Kidney tubule cell (primary cell): ENCODE results near the gene IRF7.
"Not testable (repeated sequence)": the region's sequence is repeated elsewhere in the genome, so short reads cannot be mapped to it uniquely, and the experiment has no call there.

ENCODE experiments used
- DNase-seq: peaks from one replicate; pipeline ENCODE4 v3.0.0-alpha.2; 2018; ENCODE audit warnings: low spot score

The IRF7 gene

GRCh38 chr11:615504-616319, at the start of gene IRF7:
Gene IRF7 (minus strand): TSS chr11:615950. CDS start chr11:615364, 586 bp downstream.
- peak; percentile 93 for DNase-seq

DNA sequence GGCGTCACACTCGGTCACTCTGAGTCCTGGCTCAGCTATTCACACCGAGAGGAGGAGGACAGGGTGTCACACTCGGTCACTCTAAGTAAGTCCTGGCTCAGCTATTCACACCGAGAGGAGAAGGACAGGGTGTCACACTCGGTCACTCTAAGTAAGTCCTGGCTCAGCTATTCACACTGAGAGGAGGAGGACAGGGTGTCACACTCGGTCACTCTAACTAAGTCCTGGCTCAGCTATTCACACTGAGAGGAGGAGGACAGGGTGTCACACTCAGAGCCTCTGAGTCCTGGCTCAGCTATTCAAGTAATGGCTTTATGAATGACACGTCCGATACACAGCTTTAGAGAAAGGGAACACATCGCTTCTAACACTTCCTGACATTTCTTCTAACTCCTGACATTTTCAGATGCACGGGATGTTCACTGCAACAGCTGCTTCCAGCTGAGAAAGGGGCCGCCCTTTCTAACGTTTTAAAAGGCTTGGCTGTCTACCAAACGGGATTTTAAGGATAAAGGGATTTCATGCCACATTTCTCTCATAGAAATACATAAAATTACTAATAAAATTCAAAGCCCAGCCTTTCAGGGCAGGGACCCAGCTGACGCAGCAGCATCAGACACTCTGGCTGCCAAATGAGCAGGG, 49.4 kb upstream of the IRF7 start:
- DNase-seq, result no peak

GRCh38 chr11:662689-663274, 47.0 kb upstream of the IRF7 start:
- peak; percentile 62 for DNase-seq

GRCh38 chr11:660681-661444, 45.1 kb upstream of the IRF7 start:
- DNase-seq, result no peak

DNA sequence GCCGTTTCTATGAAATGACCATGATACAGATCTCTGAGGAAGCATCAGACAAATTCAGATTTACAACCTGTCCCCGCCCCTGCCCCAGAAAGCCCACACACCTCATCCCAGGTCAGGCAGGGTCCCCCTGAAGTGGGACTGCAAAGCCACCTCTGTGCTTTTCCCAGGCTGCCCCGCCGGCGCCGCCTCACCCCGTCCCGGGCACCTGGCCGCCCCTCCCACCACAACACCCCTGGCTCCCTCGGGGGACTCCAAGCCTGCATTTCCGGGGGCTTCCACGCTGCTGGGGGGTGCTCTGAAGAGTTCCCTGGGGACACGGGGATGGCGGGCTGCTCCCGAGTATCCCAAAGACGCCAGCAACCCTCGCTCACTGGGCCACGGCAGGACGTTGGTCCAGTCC, 44.5 kb upstream of the IRF7 start:
- DNase-seq, result no peak

- DNase-seq, result no peak
Measured at GRCh38 chr11:659532-660085, 43.9 kb upstream of the IRF7 start.

DNA sequence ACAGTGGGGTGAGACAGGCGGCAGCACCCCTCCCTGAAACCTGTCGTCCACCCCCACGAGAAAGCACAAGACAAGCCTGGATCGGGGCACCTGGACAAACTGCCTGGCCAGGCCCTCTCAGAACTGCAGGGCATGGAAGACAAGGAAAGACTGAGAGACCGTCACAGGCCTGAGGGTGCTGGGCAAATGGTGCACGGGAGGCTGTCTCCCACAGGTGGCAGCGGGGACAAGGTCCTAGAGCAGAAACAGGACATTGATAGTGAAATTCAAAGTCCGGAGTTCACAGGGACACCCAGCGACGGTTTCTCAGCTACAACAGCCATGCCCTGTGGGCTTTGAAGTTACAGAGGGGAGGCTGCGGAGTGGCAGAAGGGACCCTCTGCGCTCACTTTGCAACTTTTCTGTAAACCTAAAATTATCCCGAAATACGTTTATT, 42.0 kb upstream of the IRF7 start:
- DNase-seq, result no peak

DNA sequence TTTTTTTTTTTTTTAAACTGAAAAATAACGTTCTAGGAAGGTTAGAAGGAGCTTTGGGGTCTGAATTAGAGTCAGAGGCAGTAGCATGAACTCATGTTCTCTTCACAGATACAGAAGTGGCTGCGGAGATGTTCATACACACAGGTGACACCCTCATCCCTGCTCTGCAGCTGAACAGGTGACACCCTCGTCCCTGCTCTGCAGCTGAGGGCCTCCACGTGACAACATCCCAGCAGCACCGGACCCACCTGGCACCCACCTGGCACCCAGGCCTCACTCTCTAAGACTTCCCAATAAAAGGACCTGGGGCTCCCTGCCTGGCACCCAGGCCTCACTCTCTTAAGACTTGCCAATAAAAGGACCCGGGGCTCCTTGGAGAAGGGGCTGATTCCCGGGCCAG, 41.1 kb upstream of the IRF7 start:
- no peak for DNase-seq

GRCh38 chr11:656426-656825, 40.7 kb upstream of the IRF7 start:
- no peak for DNase-seq

DNA sequence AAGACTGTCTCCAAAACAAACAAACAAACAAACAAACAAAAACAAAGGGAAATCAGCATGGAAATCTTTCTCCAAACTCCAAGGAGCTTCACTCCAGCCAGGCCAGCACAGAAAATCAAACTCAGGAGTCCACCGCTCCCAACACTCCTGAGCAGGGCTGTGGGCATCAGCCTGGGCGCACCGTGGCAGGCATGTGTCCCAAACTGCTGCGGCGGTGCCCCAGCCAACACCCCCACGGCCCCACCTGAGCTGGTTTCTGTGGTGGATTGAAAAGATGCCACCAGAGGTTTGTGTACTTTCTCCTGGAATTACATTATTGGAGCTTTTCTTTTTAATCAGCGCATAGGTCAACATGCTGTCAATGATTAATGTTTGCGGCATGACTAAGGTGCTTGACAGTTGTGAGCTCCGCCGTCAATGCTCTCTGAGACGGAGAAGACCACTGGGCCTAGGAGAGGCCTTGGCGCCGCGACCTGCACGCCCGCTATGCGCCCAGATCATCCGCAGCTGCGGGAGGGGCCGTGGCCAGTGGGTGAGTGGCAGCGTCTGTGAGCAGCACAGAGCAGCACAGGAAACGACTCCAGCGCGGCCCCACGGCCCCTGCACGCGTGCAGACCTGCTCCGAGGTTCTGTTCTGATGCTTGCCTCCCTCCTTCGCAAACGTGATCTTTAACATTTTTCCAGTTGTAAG, 39.4 kb upstream of the IRF7 start:
- DNase-seq, result peak; percentile 89

GRCh38 chr11:654444-654843, 38.7 kb upstream of the IRF7 start:
- DNase-seq, result not testable (repeated sequence)

- no peak for DNase-seq
Measured at GRCh38 chr11:653837-654236, 38.1 kb upstream of the IRF7 start.

- DNase-seq, result not testable (repeated sequence)
Measured at GRCh38 chr11:653136-653535, 37.4 kb upstream of the IRF7 start.

DNA sequence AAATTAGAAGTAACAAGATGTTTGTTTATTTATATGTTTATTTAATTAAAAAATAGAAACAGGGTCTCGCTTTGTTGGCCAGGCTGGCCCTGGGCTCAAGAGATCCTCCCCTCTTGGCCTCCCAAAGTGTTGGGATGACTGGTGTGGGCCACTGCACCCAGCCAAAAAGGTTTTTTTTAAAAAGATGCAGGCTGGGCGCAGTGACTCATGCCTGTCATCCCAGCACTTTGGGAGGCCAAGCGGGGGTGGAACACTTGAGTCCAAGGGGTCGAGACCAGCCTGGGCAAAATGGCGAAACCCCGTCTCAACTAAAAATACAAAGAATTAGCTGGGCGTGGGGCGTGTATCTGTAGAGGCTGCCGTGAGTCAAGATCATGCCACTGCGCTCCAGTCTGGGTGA, 34.7 kb upstream of the IRF7 start:
- no peak for DNase-seq

- peak; percentile 47 for DNase-seq
Measured at GRCh38 chr11:647672-648158, 32.0 kb upstream of the IRF7 start.

DNA sequence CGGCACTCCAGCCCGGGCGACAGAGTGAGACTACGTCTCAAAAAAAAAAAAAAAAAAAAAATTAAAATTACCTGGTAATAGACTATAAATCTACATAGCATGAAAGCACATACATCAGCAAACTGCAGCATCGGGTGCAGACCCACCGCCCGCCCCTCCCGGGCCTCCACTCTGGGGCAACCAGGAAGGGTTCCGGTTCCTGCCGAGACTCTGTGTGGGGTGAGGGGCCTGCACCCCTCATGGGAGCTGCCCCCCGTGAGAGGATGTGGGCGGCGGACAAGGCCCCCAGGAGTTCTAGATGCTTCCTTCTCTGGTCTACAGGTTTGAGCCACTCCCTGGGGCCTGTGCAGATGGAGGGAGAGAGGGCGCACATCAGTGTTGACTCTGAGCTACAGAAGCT, 30.5 kb upstream of the IRF7 start:
- no peak for DNase-seq

- no peak for DNase-seq
Measured at GRCh38 chr11:645536-645935, 29.8 kb upstream of the IRF7 start.

GRCh38 chr11:643849-644738, 28.3 kb upstream of the IRF7 start:
- DNase-seq, result no peak

GRCh38 chr11:643366-643765, 27.6 kb upstream of the IRF7 start:
- DNase-seq, result no peak

- DNase-seq, result no peak
Measured at GRCh38 chr11:641806-642370, 26.1 kb upstream of the IRF7 start.
